HG03432 (cell line): ENCODE results near the gene DALRD3.
A peak's percentile ranks its signal among the peaks of the same experiment; 100 is the strongest.
"Not testable (repeated sequence)": the region's sequence is repeated elsewhere in the genome, so short reads cannot be mapped to it uniquely, and the experiment has no call there.

Experiments used
- ATAC-seq: cut with Tn5 transposase; IDR thresholded peaks from one replicate; pipeline ENCODE4 v1.9.1; 2021; ENCODE audit warnings: mild to moderate bottlenecking, moderate library complexity; ENCODE audit not compliant: unreplicated experiment

DALRD3 gene

DNA sequence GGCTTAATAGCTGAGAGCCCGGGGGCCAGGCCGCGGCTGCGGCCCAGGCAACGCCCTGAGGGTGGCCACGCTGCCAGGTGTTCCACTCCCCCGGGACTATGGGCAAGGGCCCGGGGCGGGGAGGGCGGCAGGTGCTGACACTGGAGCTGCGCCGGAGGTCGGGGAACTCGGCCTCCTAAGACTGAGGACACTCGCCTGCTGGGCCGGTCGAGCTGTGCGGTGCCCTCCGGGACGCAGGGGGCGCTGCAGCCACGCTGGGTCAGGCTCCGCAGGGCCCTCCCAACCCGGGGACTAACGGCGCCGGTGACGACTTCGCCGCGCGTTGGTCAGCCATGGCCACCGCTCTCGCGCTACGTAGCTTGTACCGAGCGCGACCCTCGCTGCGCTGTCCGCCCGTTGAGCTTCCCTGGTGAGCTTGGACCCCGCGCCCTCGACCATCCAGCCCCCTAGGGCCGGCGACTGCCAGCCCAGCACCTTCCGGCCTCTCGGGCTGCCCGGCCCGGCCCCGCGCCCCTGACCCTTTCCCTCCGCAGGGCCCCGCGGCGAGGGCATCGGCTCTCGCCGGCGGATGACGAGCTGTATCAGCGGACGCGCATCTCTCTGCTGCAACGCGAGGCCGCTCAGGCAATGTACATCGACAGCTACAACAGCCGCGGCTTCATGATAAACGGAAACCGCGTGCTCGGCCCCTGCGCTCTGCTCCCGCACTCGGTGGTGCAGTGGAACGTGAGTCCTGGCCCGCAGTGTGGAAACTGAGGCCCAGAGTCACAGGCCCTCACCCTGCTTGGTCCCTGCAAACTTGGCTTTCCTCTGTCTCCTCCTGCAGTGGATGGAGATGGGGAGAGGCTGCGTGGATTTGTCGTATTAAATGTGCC is 3.7 kb upstream of the DALRD3 start, which contains the start of gene NDUFAF3:
Gene NDUFAF3 (plus strand): TSS at position 309 of the 875 bp plus-strand sequence. CDS start 24 bp downstream, at position 333.
- ATAC-seq, result peak; percentile 62

DNA sequence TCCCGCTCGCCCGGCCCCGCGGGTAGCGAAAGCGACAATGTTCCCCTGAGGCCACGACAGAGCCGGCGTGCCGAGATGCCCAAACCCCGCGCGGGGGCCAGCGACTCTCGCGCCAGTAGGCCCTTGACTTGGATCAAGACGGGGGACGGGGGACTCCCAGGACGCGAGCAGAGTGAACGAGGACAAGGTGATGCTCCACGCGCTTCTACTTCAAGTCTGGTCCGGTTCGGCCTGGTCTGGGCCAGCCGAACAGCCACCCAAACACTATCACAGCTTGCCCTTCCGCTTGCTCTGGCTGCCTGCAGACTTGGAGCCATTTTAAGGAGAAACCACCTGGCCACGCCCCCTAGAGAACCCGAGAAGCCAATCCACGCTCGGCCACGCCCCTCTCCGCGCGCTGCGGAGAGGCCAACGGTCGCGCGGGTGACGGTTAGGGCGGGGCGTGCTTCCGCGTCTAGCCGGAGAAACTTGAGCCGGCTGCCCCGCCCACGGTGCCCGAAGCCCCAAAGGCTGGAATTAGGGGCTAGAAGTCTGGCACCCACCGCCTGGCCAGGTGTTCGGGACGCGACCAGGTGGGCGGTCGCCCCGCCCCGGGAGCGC is 2.9 kb upstream of the DALRD3 start:
- ATAC-seq, result peak; percentile 53

DNA sequence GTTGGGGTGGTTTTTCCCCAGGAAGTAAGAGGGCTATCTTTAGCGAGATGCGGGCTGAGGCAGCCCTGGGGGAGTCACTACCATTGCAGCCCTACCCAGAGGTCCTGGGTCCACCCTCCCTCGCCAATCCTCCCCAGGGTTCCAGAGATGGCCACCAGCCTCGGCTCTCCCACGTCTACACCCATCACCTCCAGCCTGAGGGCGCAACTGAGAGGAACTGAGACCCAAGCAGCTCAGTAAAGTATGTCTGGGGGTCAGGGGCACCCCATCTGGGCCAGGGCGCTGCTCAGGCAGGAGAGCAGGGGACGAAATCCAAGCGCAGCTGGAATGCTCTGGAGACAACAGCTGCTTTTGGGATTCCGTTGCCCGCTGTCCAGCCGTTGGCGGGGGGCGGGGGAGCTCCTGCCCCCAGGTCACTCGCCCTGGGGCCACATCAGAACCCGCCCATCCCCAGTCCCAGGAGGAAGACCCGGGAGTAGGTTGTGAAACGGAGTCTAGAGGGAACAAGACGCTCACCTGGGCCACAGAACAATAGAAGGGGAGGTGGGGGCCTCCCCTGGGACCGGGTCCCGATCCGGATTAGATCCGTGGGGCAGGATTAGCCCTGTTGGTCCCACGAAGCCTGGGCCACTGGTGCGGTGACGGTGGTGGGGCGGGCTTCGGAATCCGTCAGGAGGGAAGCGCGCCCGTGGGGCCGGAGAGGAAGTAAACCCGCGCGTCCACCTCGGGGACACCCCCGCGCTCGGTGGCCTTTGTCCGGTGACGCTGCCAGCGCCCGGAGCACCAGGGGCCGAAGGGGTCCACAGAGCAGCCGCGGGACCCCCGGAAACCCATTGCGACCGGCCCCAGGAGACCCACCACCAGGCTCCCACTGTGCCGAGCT is 2.2 kb upstream of the DALRD3 start:
- peak; percentile 1 for ATAC-seq

DNA sequence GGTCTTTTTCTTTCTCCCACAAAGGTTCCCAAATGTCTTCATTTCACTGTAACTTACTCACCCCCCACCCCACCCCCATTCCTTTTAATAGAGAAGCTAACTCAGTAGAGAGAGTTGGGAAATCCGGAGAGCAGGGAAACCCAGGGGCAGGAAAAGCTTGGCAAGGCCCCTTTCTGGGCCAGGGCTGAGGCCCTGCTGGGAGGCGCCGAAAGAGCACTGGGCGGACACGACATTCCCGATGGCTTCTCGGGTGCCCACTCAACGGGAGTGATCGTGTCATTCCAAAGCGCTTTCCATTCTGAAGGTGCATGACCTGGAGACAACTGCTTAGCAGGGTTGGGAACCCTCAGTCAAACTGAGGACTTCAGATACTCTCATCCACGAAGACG is 1.6 kb upstream of the DALRD3 start:
- ATAC-seq, result no peak

DNA sequence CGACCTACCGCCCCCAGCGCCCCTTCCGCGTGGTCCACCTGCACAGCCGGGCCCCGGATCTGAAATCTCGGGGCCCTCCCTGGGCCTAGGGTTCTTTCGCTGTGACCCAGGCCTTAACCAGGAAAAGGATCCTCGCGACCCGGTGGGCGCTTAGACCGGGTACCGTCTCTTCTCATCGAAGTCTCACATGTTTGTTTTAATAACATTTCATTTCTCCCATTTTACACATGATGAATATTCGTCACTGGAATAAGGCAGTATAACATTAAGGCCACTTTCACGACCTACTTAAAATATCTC is 277 bp upstream of the DALRD3 start:
- no peak for ATAC-seq

DNA sequence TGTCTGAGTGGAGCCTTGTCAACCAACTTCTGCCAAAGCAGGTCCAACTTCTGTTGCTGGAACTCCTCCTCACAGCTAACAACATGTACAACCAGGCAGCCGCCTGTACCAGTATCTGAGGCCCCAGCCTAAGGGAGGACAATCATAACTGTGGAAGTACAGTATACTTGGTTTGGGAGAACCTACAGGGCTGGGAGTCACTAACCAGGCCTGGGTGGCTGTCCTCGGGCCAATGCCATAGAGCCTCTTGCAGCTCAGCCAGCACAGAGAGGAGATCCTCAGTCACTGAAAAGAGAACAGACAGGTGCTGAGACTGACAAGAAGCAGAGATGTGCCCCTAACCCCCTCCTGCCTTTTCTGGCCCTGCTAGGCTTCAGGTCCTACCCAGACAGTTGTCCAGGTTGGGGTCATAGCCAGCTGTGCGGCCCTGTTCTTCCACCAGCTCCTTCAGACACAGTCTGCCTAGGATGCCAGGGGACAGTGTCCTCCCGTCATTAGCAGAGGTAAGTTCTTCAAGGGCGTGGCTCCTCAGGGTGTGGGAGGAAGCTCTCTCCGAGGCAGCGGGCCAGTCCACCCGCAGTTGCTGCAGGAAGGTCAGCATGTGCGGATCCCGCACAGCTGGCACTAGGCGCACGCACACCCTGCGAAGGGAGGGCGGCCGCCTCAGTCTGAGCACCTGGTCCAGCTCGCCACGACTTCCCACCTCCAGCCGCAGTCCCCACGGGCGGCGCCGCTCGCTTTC is 980 bp downstream of the DALRD3 start:
- ATAC-seq, result no peak

DNA sequence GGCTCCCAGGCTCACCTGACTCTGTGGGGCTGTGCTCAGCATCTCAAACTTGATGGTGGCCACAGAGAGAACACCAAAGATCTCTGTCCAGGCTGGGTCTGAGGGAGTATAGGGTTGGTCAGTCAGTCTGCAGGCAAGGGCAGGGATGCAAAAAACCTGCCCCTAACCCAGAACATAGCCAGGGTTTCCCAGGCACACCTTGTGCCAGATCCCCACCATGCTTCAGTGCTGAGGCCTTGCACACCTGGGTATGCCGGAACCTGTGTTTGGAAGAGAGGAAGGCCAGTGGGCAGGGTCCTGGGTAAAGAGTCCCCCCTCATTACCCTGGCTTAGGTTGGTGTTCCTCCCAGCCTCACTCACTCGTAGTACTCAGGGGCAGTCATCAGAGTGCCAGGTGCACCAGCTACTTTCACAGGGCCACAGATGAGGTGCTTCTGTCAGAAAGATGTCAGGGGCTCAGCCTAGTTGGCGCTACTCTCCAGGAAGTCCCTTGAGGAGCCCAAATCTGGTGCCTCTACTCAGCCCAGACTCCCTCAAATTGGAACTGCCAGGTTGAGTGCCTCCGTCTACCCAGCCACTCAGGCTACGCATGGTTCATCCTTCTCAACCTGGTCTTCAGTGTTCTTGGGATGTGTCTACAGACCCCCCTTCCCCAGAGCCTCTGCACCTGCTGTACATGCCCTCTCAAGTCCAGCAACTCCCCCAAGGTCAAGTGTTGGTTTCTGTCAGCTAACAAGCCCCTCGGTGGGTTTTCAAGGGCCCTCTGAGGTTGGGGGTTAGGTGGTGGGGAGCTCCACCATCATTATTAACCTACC is 1.8 kb downstream of the DALRD3 start:
- ATAC-seq, result no peak

DNA sequence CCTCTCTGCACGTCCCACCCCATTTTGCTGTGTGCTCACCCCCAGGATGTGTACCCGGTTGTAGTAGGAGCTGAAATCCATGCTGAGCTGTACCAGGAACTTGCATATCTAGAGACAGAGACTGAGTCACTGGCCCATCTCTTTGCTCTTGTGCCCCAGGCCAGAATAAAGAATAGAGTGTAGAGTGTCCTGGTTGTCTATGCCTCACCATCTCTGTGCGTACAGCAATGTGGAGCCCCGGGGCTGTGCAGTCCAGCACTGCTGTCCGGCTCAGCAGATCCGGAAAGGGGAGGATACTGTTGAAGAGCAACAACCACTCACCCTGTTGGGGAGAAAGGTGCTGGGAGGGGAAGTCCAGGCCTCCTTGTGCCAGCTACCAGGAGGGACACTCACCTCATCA is 2.6 kb downstream of the DALRD3 start:
- ATAC-seq, result no peak

DNA sequence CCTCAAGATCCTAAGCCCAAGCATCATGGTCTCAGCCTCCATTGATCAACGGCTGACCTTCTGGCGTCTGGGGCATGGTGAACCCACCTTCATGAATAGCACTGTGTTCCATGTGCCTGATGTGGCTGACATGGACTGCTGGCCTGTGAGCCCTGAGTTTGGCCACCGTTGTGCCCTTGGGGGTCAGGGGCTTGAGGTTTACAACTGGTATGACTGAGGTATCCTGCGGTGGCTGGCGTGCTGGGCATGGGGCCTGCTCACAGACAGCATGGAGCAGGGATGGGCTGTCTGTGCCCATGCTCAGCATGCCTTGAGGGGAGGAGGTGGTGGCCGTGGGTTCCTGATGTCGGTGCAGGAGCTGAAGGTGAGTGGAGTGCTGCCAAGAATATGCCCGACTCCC is 3.3 kb downstream of the DALRD3 start:
- ATAC-seq, result no peak

DNA sequence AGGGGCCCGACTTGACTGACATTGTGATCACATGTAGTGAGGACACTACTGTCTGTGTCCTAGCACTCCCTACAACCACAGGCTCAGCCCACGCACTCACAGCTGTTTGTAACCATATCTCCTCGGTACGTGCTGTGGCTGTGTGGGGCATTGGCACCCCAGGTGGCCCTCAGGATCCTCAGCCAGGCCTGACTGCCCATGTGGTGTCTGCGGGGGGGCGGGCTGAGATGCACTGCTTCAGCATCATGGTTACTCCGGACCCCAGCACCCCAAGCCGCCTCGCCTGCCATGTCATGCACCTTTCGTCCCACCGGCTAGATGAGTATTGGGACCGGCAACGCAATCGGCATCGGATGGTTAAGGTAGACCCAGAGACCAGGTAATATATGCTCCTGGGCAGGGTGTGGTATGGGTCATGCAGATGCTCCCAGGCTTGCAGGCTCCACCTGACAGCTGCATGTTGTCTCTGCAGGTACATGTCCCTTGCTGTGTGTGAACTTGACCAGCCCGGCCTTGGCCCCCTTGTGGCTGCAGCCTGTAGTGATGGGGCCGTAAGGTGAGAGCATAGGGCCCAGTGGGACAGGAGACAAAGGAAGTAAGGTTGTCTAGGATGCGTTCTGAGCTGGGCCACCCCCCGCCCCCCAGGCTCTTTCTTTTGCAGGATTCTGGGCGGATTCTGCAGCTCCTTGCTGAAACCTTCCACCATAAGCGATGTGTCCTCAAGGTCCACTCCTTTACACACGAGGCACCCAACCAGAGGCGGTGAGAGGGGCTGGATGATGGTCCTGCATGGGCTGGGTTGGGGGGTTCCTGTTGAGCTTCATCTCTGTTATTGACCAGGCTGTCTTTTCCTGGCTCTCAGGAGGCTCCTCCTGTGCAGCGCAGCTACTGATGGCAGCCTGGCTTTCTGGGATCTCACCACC is 4.4 kb downstream of the DALRD3 start:
- ATAC-seq, result no peak

DNA sequence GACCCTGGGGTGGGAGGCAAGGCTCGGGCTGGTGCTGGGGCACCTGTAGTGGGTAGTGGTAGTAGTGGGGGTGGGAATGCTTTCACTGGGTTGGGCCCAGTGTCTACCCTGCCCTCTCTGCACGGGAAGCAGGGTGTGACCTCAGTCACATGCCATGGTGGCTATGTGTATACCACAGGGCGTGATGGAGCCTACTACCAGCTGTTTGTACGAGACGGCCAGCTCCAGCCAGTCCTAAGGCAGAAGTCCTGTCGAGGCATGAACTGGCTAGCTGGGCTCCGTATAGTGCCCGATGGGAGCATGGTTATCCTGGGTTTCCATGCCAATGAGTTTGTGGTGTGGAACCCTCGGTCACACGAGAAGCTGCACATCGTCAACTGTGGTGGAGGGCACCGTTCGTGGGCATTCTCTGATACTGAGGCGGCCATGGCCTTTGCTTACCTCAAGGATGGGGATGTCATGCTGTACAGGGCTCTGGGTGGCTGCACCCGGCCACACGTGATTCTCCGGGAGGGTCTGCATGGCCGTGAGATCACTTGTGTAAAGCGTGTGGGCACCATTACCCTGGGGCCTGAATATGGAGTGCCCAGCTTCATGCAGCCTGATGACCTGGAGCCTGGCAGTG is 5.2 kb downstream of the DALRD3 start:
- no peak for ATAC-seq

DNA sequence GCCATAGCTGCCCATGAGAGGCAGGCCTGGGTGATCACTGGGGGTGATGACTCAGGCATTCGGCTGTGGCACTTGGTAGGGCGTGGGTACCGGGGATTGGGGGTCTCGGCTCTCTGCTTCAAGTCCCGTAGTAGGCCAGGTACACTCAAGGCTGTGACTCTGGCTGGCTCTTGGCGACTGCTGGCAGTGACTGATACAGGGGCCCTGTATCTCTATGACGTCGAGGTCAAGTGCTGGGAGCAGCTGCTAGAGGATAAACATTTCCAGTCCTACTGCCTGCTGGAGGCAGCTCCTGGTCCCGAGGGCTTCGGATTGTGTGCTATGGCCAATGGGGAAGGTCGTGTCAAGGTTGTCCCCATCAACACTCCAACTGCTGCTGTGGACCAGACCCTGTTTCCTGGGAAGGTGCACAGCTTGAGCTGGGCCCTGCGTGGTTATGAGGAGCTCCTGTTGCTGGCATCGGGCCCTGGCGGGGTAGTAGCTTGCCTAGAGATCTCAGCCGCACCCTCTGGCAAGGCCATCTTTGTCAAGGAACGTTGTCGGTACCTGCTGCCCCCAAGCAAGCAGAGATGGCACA is 5.9 kb downstream of the DALRD3 start:
- ATAC-seq, result no peak

DNA sequence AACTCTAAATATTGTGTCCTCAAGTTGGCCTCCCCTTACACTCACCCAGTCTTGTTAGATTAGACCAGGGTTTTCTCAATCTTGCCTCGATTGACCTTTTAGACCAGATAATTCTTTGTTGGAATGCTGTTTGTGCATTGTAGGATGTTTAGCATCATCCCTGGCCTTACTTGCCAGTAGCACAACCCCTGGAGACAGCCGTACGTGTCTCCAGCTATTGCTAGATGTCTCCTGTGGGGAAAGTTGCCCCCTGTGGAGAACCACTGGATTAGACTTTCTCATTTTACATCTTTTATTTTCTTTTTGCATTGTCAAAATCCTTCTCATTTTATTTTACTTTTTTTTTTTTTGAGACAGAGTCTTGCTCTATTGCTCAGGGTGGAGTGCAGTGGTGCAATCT is 9.0 kb downstream of the DALRD3 start:
- no peak for ATAC-seq

DNA sequence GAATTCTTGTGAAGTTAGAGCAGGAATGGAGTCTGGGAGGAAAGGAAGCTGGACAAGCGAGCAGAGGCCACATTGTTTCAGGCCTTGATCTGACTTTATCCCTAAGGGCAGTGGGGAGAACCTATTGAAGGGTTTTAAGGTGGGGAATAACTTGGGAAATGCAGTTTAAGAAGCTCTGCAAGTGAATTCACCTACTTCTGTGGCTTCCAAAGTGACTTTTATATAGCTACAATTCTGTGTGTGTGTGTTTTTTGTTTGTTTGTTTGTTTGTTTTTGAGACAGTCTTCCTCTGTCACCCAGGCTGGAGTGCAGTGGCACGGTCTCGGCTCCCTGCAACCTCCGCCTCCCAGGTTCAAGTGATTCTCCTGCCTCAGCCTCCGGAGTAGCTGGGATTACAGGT is 9.8 kb downstream of the DALRD3 start:
- ATAC-seq, result not testable (repeated sequence)

DNA sequence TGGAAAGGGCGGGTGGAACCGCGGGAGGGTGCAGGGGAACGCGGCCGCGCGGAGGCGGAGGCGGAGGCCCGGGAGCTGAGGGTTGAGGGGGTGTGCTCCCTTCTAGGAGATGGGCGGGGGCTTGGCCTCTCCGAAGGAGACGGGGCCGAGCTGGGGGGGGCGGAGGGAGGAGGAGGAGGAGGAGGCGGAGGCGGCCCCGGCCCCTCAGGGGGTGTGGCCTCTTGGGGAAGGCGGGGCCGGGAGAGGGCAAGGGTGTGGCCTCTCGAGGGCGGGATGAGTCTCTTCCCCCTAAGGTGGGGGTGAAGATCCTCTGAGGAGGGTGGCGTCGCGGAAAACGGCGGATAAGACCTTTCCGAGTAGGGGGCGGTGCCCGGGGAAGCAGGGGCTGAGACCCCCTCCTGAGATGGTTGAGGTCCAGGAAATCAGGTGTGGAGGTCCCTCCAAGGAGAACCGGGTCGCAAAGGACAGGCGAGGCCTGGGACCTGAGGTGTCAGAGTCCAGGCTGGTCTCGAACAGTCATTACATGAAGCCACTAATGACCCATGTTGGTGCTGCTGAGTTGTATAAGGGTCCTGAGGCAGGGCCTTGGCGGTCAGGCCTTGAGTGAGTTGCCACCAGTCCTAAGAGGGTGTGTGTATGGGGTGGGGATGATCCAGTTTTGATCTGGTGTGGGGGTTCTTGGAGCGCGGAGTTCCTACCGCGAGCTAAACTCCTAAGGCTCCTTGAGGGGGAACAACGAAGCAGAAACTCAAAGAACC is 10.4 kb downstream of the DALRD3 start:
- ATAC-seq, result peak; percentile 40

DNA sequence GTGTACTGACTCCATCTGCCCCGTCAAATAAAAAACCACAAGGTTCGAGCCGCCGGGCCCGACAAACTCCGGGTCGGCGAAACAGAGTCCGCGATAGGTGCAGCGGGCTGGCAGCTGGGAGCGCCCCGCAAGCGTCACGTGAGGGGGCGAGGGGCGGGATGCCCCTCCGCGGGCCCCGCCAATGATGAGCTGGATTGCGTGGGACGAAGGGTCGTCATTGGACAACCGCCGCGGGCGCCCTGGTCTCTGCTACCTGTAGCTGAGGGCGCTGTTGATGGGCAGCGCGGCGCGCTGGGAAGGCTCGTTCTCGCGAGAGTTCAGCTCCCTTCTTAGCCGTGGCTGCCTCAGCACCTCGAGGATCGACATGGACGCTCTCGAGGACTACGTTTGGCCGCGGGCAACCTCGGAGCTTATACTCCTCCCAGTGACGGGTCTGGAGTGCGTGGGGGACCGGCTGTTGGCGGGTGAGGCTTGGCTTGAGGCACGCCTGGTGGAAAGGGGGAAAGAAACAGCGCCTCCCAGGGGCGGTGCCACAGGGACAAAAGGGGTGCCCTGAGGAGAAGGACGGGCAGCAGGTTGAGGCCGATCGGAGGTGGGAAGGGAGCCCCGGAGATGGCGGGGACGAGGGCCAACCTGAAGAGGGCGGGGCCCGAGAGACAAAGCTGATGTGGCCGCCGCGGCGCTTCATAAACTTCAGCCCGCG is 11.2 kb downstream of the DALRD3 start, which contains the start of gene WDR6:
Gene WDR6 (plus strand): TSS at position 324 of the 703 bp plus-strand sequence. CDS start 41 bp downstream, at position 365.
- ATAC-seq, result peak; percentile 92
